Activated T-cell treated with anti-CD3 and anti-CD28 coated beads, Interleukin-2, amount 50 U/mL, for 4 hours (primary cell): ENCODE measurements around the gene CLMN. TPM values are rescaled to one million over a fixed set of nuclear protein-coding genes. Genes with fewer than 3 reads are reported as not detected.
"Not testable (repeated sequence)": the region's sequence is repeated elsewhere in the genome, so short reads cannot be mapped to it uniquely, and the experiment has no call there.

Experiments used
- ATAC-seq, 2 donors: fragments of 200-7000 bp; cut with Tn5 transposase; one replicate each; pipeline ENCODE4 v1.10.0; 2021
- DNase-seq: peaks from one replicate; pipeline ENCODE4 v3.0.0-alpha.2; 2020
- H3K27me3 Mint-ChIP-seq: one replicate; pipeline ENCODE4 v1.8.0; 2021; ENCODE audit warnings: low read depth, mixed read lengths
- H3K36me3 Mint-ChIP-seq: one replicate; pipeline ENCODE4 v1.8.0; 2022; ENCODE audit warnings: mixed read lengths; ENCODE audit not compliant: insufficient read depth
- H3K4me1 Mint-ChIP-seq: one replicate; pipeline ENCODE4 v1.8.0; 2021; ENCODE audit warnings: low read depth, mixed read lengths
- H3K4me3 Mint-ChIP-seq: one replicate; pipeline ENCODE4 v1.8.0; 2021; ENCODE audit warnings: mild to moderate bottlenecking, moderate library complexity, mixed read lengths
- H3K9me3 Mint-ChIP-seq: one replicate; pipeline ENCODE4 v1.8.0; 2021; ENCODE audit warnings: mixed read lengths
- total RNA-seq, 3 donors: library from RNA; stranded (reverse); gene quantifications; one replicate each; pipeline ENCODE4 v1.2.1, GENCODE V29; 2021

The CLMN gene
- total RNA-seq, 3 donors from 2014 or later = 0.71 to 1.3 (median 0.71) TPM

GRCh38 chr14:95149441-95149840, 170.3 kb downstream of the CLMN start:
- no peaks in the 10 kb centered on the region for H3K27me3 Mint-ChIP-seq
- peaks cover 13% of the 10 kb centered on the region for H3K9me3 Mint-ChIP-seq
- H3K36me3 Mint-ChIP-seq = peaks cover 26% of the 10 kb centered on the region
- ATAC-seq (no peak), DNase-seq (no peak)
- H3K4me3 Mint-ChIP-seq = no peak overlapping the region
- H3K4me1 Mint-ChIP-seq = peaks cover 77% of the 10 kb centered on the region

- H3K36me3 Mint-ChIP-seq = peaks cover 24% of the 10 kb centered on the region
- DNase-seq (no peak), ATAC-seq (no peak)
- H3K27me3 Mint-ChIP-seq = no peaks in the 10 kb centered on the region
- H3K4me1 Mint-ChIP-seq = peaks cover 77% of the 10 kb centered on the region
- peaks cover 13% of the 10 kb centered on the region for H3K9me3 Mint-ChIP-seq
- H3K4me3 Mint-ChIP-seq = no peak overlapping the region
These were observed 172.1 kb downstream of the CLMN start for GRCh38 chr14:95147597-95147996.

GRCh38 chr14:95146079-95146771, 173.5 kb downstream of the CLMN start:
- H3K9me3 Mint-ChIP-seq = peaks cover 13% of the 10 kb centered on the region
- H3K27me3 Mint-ChIP-seq = no peaks in the 10 kb centered on the region
- no peak for DNase-seq
- no peak overlapping the region for H3K4me3 Mint-ChIP-seq
- H3K36me3 Mint-ChIP-seq = peaks cover 22% of the 10 kb centered on the region
- ATAC-seq = no peak
- H3K4me1 Mint-ChIP-seq = peaks cover 76% of the 10 kb centered on the region

- Mint-ChIP-seq H3K4me3 (no peak overlapping the region), H3K27me3 (no peaks in the 10 kb centered on the region), H3K36me3 (peaks cover 29% of the 10 kb centered on the region), H3K4me1 (peaks cover 75% of the 10 kb centered on the region), H3K9me3 (peaks cover 13% of the 10 kb centered on the region)
- ATAC-seq (no peak), DNase-seq (no peak)
These were observed 174.9 kb downstream of the CLMN start for GRCh38 chr14:95144849-95145248.

GRCh38 chr14:95143808-95144620, 175.7 kb downstream of the CLMN start:
- no peak overlapping the region for H3K4me3 Mint-ChIP-seq
- peaks cover 34% of the 10 kb centered on the region for H3K36me3 Mint-ChIP-seq
- no peaks in the 10 kb centered on the region for H3K27me3 Mint-ChIP-seq
- peaks cover 13% of the 10 kb centered on the region for H3K9me3 Mint-ChIP-seq
- ATAC-seq = no peak
- H3K4me1 Mint-ChIP-seq = peaks cover 77% of the 10 kb centered on the region
- no peak for DNase-seq

- H3K36me3 Mint-ChIP-seq = peaks cover 33% of the 10 kb centered on the region
- H3K9me3 Mint-ChIP-seq = peaks cover 10% of the 10 kb centered on the region
- ATAC-seq = no peak
- H3K4me1 Mint-ChIP-seq = peaks cover 75% of the 10 kb centered on the region
- H3K27me3 Mint-ChIP-seq = no peaks in the 10 kb centered on the region
- DNase-seq = no peak
- H3K4me3 Mint-ChIP-seq = no peak overlapping the region
These were observed 177.5 kb downstream of the CLMN start for GRCh38 chr14:95142208-95142607.

GRCh38 chr14:95141684-95142083, 178.0 kb downstream of the CLMN start:
- Mint-ChIP-seq H3K4me3 (no peak overlapping the region), H3K9me3 (peaks cover 10% of the 10 kb centered on the region), H3K4me1 (peaks cover 77% of the 10 kb centered on the region), H3K36me3 (peaks cover 32% of the 10 kb centered on the region), H3K27me3 (no peaks in the 10 kb centered on the region)
- ATAC-seq = no peak
- no peak for DNase-seq

GRCh38 chr14:95140060-95140858, 179.4 kb downstream of the CLMN start:
- DNase-seq = no peak
- peak; percentile 46 to 51 for ATAC-seq
- Mint-ChIP-seq H3K36me3 (peaks cover 29% of the 10 kb centered on the region), H3K9me3 (peaks cover 6% of the 10 kb centered on the region), H3K4me1 (peaks cover 81% of the 10 kb centered on the region), H3K27me3 (no peaks in the 10 kb centered on the region), H3K4me3 (peak overlapping the region; percentile 24)

- H3K4me1 Mint-ChIP-seq = peaks cover 80% of the 10 kb centered on the region
- ATAC-seq = no peak
- no peaks in the 10 kb centered on the region for H3K9me3 Mint-ChIP-seq
These were observed 180.8 kb downstream of the CLMN start for GRCh38 chr14:95138876-95139275.

GRCh38 chr14:95138455-95138854, 181.3 kb downstream of the CLMN start:
- not testable (repeated sequence) for H3K9me3 Mint-ChIP-seq, H3K27me3 Mint-ChIP-seq, H3K4me3 Mint-ChIP-seq, ATAC-seq, DNase-seq
- peaks cover 76% of the 10 kb centered on the region for H3K4me1 Mint-ChIP-seq
- peaks cover 26% of the 10 kb centered on the region for H3K36me3 Mint-ChIP-seq

More at GRCh38 chr14:95138876-95139275, 180.8 kb downstream of the CLMN start:
- Mint-ChIP-seq H3K4me3 (no peak overlapping the region), H3K27me3 (no peaks in the 10 kb centered on the region), H3K36me3 (peaks cover 26% of the 10 kb centered on the region)
- no peak for DNase-seq

- ATAC-seq = no peak
- no peak for DNase-seq
- Mint-ChIP-seq H3K27me3 (no peaks in the 10 kb centered on the region), H3K9me3 (no peaks in the 10 kb centered on the region), H3K4me3 (no peak overlapping the region), H3K4me1 (peaks cover 70% of the 10 kb centered on the region), H3K36me3 (peaks cover 30% of the 10 kb centered on the region)
These were observed 181.9 kb downstream of the CLMN start for GRCh38 chr14:95137804-95138167.

- H3K4me1 Mint-ChIP-seq = peaks cover 65% of the 10 kb centered on the region
- no peaks in the 10 kb centered on the region for H3K27me3 Mint-ChIP-seq
- no peak overlapping the region for H3K4me3 Mint-ChIP-seq
- ATAC-seq = no peak
- no peak for DNase-seq
- no peaks in the 10 kb centered on the region for H3K9me3 Mint-ChIP-seq
- H3K36me3 Mint-ChIP-seq = peaks cover 33% of the 10 kb centered on the region
These were observed 182.4 kb downstream of the CLMN start for GRCh38 chr14:95137164-95137803.

GRCh38 chr14:95136631-95137030, 183.1 kb downstream of the CLMN start:
- ATAC-seq = no peak
- H3K9me3 Mint-ChIP-seq = no peaks in the 10 kb centered on the region
- peaks cover 35% of the 10 kb centered on the region for H3K36me3 Mint-ChIP-seq
- no peak for DNase-seq
- H3K4me3 Mint-ChIP-seq = no peak overlapping the region
- H3K27me3 Mint-ChIP-seq = no peaks in the 10 kb centered on the region
- H3K4me1 Mint-ChIP-seq = peaks cover 59% of the 10 kb centered on the region
